Heart left ventricle (tissue), 16 donors: ENCODE measurements around the gene STX8. TPM values are rescaled to one million over a fixed set of nuclear protein-coding genes. Genes with fewer than 3 reads are reported as not detected.

Experiments
- ATAC-seq, 4 donors: fragments of 200-7000 bp; cut with Tn5 transposase; one replicate each; pipeline ENCODE4 v1.9.1; 2020 to 2022; ENCODE audit warnings: moderate library complexity in 4 of 4, mild to moderate bottlenecking in 3 of 4, moderate number of reproducible peaks in 1 of 4
- DNase-seq, 5 donors: peaks; one replicate each; pipeline ENCODE4 v3.0.0-alpha.2; 2020
- H3K27ac ChIP-seq, 12 donors: fragments of 200-600 bp; sonication (generic) in 4 of 12; one replicate each; pipeline versions ENCODE4 v1.5.0 to v1.8.0; 2016 to 2022; ENCODE audit warnings: mild to moderate bottlenecking in 2 of 12
- H3K27me3 ChIP-seq, 9 donors: fragments of 200-600 bp; sonication (generic) in 2 of 9; one replicate each; pipeline versions ENCODE4 v1.5.1 to v1.8.0; 2016 to 2022; ENCODE audit warnings: mild to moderate bottlenecking in 3 of 9
- H3K36me3 ChIP-seq, 9 donors: fragments of 200-600 bp; sonication (generic) in 2 of 9; one replicate each; pipeline versions ENCODE4 v1.5.0 to v1.8.0; 2018 to 2022; ENCODE audit warnings: mild to moderate bottlenecking in 2 of 9
- H3K4me1 ChIP-seq, 12 donors: fragments of 200-600 bp; sonication (generic) in 4 of 12; one replicate each; pipeline versions ENCODE4 v1.5.0 to v1.8.0; 2016 to 2022; ENCODE audit warnings: mild to moderate bottlenecking in 3 of 12
- H3K4me3 ChIP-seq, 12 donors: fragments of 200-600 bp; sonication (generic) in 4 of 12; one replicate each; pipeline versions ENCODE4 v1.5.0 to v1.8.0; 2017 to 2022; ENCODE audit warnings: mild to moderate bottlenecking in 9 of 12, moderate library complexity in 4 of 12
- H3K9me3 ChIP-seq, 12 donors: fragments of 200-600 bp; sonication (generic) in 4 of 12; one replicate each; pipeline versions ENCODE4 v1.5.0 to v1.8.0; 2016 to 2022; ENCODE audit warnings: mild to moderate bottlenecking in 1 of 12
- CTCF ChIP-seq, 12 donors: fragments of 200-600 bp; sonication (generic) in 4 of 12; IDR thresholded peaks; one replicate each; pipeline versions ENCODE4 v1.5.0 to v1.8.0; 2018 to 2022; ENCODE audit warnings: antibody characterized with exemption in 12 of 12, mild to moderate bottlenecking in 5 of 12
- POLR2A ChIP-seq, 2 donors: fragments of 450-650 bp; IDR thresholded peaks; one replicate each; pipeline ENCODE4 v1.6.1; 2017; ENCODE audit warnings: antibody characterized with exemption in 2 of 2, mild to moderate bottlenecking in 2 of 2, moderate library complexity in 2 of 2
- WGBS, 4 donors: extraction: QIAGEN DNeasy Blood & Tissue Kit in 2 of 4; methylation state at CpG; one replicate each; pipeline versions ENCODE4 v1.1.5 to v1.1.7; 2013 to 2018; 5-methylcytosine and 5-hydroxymethylcytosine counted together
- intact Hi-C, 10 donors: fragments of 100-400 bp; cut with DNase I; formaldehyde crosslinking; loops; one replicate each; pipeline versions ENCODE4 v1.11.1 to v1.14.2; 2022
- polyA plus RNA-seq, 2 donors: library from polyadenylated mRNA; stranded (reverse); fragments of 200-250 nt; gene quantifications; one replicate each; pipeline ENCODE4 v1.2.3, GENCODE V29; 2013
- total RNA-seq, 9 donors: library from RNA; depleted of rRNA in 2 of 9; stranded (reverse); fragments of >200 nt in 2 of 9; fragmentation: NEBNext Ultra II Directional in 3 of 9; extraction: Animal tissue kit (Norgen Biotek cat#: 25700) in 3 of 9; gene quantifications; one replicate each; pipeline versions ENCODE4 v1.1.0 to v1.2.4, GENCODE V29; 2016 to 2023
- donor health status: ischemic (EF 13 %, LVEDD 7.1; RV severe dilation, severe dysfunction).
- donor health status: healthy with polysubstance abuse.
- donor health status: DM: no; HTN: yes; CAD: no.
- donor health status: DM: no; HTN: no; CAD: no.
- donor health status: ischemic (EF 25% LVEDD 6.9; RV normal size, moderate dysfunction).
- donor health status: ischemic (EF 25% LVEDD 5.7; RV mildly dilated, moderate dysfunction).
- donor health status: healthy.
- donor health status: DM: yes; HTN: yes; CAD: no.
- donor health status: ischemic (EF 35%, LVEDD 5.7; RV mildly dilated, moderate dysfunction).
- donor health status: nonischemic (EF 11% LVEDD 7.7; RV severe dilation, severe dysfunction).
- donor health status: DM: yes; HTN: yes; CAD: no.
- donor health status: PGD.
- donor health status: ischemic (EF 29% LVEDD 5.4; RV normal size, mild dysfunction).
- donor health status: nonischemic (EF 23%, LVEDD 6.1; RV moderate dilation, normal function).

Gene STX8
- total and polyA plus RNA-seq, 11 donors, result 43.2 to 86.0 (median 62.3) TPM

DNA sequence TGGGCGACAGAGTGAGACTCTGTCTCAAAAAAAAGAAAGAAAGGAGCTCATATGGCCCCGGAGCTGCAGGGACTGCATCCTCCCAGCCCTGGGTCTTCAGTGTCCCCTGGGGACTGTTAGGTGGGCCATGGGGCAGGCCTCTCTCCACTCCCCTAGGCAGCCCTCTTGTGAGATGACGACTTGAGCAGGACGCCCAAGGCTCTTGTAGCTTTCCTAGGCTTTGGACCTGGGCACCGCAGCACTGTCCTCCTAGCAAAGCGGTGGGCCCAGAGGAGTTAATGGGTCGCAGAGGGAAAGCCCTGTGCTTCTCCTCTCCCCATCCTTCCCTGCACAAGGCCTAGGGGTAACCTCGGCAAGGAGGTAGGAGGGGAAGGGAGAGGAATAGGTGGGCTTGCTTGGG lies 352.1 kb downstream of the STX8 start:
- Histone ChIP-seq H3K4me3 (no peak overlapping the region), H3K27ac (no peak overlapping the region), H3K27me3 (no peaks in the 10 kb centered on the region), H3K36me3 (no peaks in the 10 kb centered on the region), H3K9me3 (no peaks in the 10 kb centered on the region), H3K4me1 (peaks cover 0 to 7% (median 0%) of the 10 kb centered on the region in 12 donors)
- ATAC-seq (no peak), DNase-seq (no peak)
- TF ChIP-seq POLR2A (IDR thresholded peaks at IDR 0.05) (no peak), CTCF (IDR thresholded peaks at IDR 0.05) (no peak)
- 79 to 90% (median 81%) methylated on average over 8 of the region's 8 CpGs for WGBS, 4 donors
- intact Hi-C loops, result no loop called here

DNA sequence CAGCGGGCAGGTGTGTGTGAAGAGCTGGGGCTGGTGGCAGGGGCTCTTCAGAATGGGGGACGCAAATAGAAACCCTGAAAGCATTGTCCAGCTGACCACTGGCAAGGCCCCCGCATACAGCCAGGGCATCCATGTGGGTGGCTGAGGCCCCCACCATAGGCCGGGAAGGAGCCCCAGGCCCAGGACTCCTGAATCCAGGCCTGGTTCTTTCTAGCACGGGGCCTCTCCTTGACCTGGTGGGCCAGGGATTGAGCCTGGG lies 353.8 kb downstream of the STX8 start:
- Histone ChIP-seq H3K4me1 (peaks cover 0 to 11% (median 2%) of the 10 kb centered on the region in 12 donors), H3K27me3 (no peaks in the 10 kb centered on the region), H3K36me3 (no peaks in the 10 kb centered on the region), H3K27ac (no peak overlapping the region), H3K9me3 (no peaks in the 10 kb centered on the region), H3K4me3 (no peak overlapping the region)
- intact Hi-C loops, result no loop called here
- no peak for DNase-seq
- TF ChIP-seq CTCF (IDR thresholded peaks at IDR 0.05), result no peak
- no peak for TF ChIP-seq POLR2A (IDR thresholded peaks at IDR 0.05)
- WGBS, 4 donors, result 86 to 97% (median 93%) methylated on average over 1 to 5 of the region's 5 CpGs
- ATAC-seq, result no peak

GRCh38 chr17:9221147-9221921 lies 354.3 kb downstream of the STX8 start:
- DNase-seq (no peak), ATAC-seq (no peak)
- TF ChIP-seq CTCF (IDR thresholded peaks at IDR 0.05) (no peak), POLR2A (IDR thresholded peaks at IDR 0.05) (no peak)
- Histone ChIP-seq H3K4me3 (no peak overlapping the region), H3K9me3 (peaks cover 0 to 4% (median 0%) of the 10 kb centered on the region in 12 donors), H3K4me1 (peaks cover 0 to 11% (median 2%) of the 10 kb centered on the region in 12 donors), H3K27me3 (no peaks in the 10 kb centered on the region), H3K27ac (no peak overlapping the region), H3K36me3 (no peaks in the 10 kb centered on the region)
- intact Hi-C loops, result no loop called here
- 92 to 95% (median 94%) methylated on average over 21 to 25 of the region's 25 CpGs for WGBS, 4 donors

- 85 to 92% (median 87%) methylated on average over 12 to 23 of the region's 23 CpGs for WGBS, 4 donors
- intact Hi-C loops, result no loop called here
- Histone ChIP-seq H3K9me3 (peaks cover 0 to 12% (median 6%) of the 10 kb centered on the region in 12 donors), H3K36me3 (no peaks in the 10 kb centered on the region), H3K4me3 (no peak overlapping the region), H3K4me1 (peaks cover 0 to 11% (median 2%) of the 10 kb centered on the region in 12 donors), H3K27me3 (no peaks in the 10 kb centered on the region), H3K27ac (no peak overlapping the region)
- no peak for ATAC-seq
- TF ChIP-seq POLR2A (IDR thresholded peaks at IDR 0.05), result no peak
- TF ChIP-seq CTCF (IDR thresholded peaks at IDR 0.05), result no peak
- DNase-seq, result peak in 1 of 5 donors; percentile 15
Measured at GRCh38 chr17:9220398-9221146, 355.0 kb downstream of the STX8 start.
